HCT116 (cell line): Measurements from ENCODE around the gene OCEL1. TPM values are rescaled to one million over a fixed set of nuclear protein-coding genes. Genes with fewer than 3 reads are reported as not detected.

ENCODE experiments used
- ATAC-seq: fragments of 200-7000 bp; cut with Tn5 transposase; 2 replicates; pipeline ENCODE4 v1.9.1; 2020; ENCODE audit warnings: mild to moderate bottlenecking, moderate library complexity
- BruUV-seq: library from RNA; stranded (reverse); fragments of 400-500 nt; replicated peaks from 2 replicates; lab custom pipeline; 2021; lab: Mats Ljungman, UMichigan
- CTCF ChIA-PET: fragments of 300-600 bp; sonication (Branson Sonifier 250); formaldehyde crosslinking; loops from one replicate; lab custom pipeline; 2021; ENCODE audit warnings: antibody characterized with exemption; lab: Charles Lee
- POLR2A ChIA-PET: fragments of 300-600, 350-600 bp; sonication (Branson Sonifier 250); formaldehyde crosslinking; loops from one replicate; lab custom pipeline; 2021; ENCODE audit warnings: antibody characterized with exemption; lab: Charles Lee
- RAD21 ChIA-PET, 2 experiments: fragments of 300-600 bp; sonication (Branson Sonifier 250); formaldehyde crosslinking; loops; one replicate each; lab custom pipeline; 2023; ENCODE audit warnings: low total read pairs in 2 of 2; ENCODE audit not compliant: uncharacterized antibody in 2 of 2, unreplicated experiment in 2 of 2, low non-redundant PET in 1 of 2; lab: Charles Lee
- DNase-seq: peaks from one replicate; pipeline ENCODE4 v3.0.0-alpha.2; 2010; ENCODE audit warnings: low read depth, low spot score
- H2AFZ ChIP-seq: fragments of 200-600 bp; shearing (Covaris generic), sonication (generic); 2 replicates; pipeline ENCODE4 v1.6.1; 2017; ENCODE audit warnings: low read depth, mixed run types, mixed read lengths, antibody characterized with exemption, low read length; ENCODE audit not compliant: poor library complexity, severe bottlenecking
- H3K27ac ChIP-seq: 2 replicates; pipeline ENCODE4 v1.5.1; 2012; ENCODE audit warnings: low read depth, low read length
- H3K27me3 ChIP-seq: fragments of 200-600 bp; sonication (generic); 2 replicates; pipeline ENCODE4 v1.6.1; 2016; ENCODE audit warnings: mixed run types, low read length, mixed read lengths; ENCODE audit not compliant: insufficient read depth
- H3K36me3 ChIP-seq, 2 experiments: fragments of 200-500 bp in 1 of 2; fragments of 200-600 bp in 1 of 2; sonication (Bioruptor generic) in 1 of 2; sonication (generic) in 1 of 2; 2 replicates each; pipeline versions ENCODE4 v1.5.1 to v1.6.1; 2014 to 2016; ENCODE audit warnings: low read length in 2 of 2, inconsistent platforms in 1 of 2, mixed read lengths in 1 of 2, mixed run types in 1 of 2; ENCODE audit not compliant: insufficient read depth in 2 of 2, control insufficient read depth in 1 of 2
- H3K4me1 ChIP-seq, 2 experiments: fragments of 200-600 bp in 1 of 2; sonication (generic) in 1 of 2; 2 replicates each; pipeline versions ENCODE4 v1.5.1 to v1.6.1; 2012 to 2017; ENCODE audit warnings: low read length in 2 of 2, inconsistent platforms in 1 of 2, mild to moderate bottlenecking in 1 of 2, mixed read lengths in 1 of 2, mixed run types in 1 of 2, moderate library complexity in 1 of 2; ENCODE audit not compliant: insufficient read depth in 2 of 2, control insufficient read depth in 1 of 2
- H3K4me2 ChIP-seq: fragments of 200-600 bp; sonication (generic); 2 replicates; pipeline ENCODE4 v1.6.1; 2017; ENCODE audit warnings: mixed run types, low read length, mixed read lengths
- H3K4me3 ChIP-seq, 2 experiments: fragments of 200-600 bp in 1 of 2; sonication (generic) in 1 of 2; replicated peaks in 1 of 2; 2 replicates each; pipeline ENCODE4 v1.5.1; 2011 to 2016; ENCODE audit warnings: low read length in 2 of 2, control low read depth in 1 of 2, low read depth in 1 of 2, mild to moderate bottlenecking in 1 of 2, mixed read lengths in 1 of 2, mixed run types in 1 of 2
- H3K79me2 ChIP-seq: fragments of 200-600 bp; sonication (generic); 2 replicates; pipeline ENCODE4 v1.6.1; 2017; ENCODE audit warnings: mild to moderate bottlenecking, mixed run types, low read length, moderate library complexity, mixed read lengths; ENCODE audit not compliant: insufficient read depth
- H3K9ac ChIP-seq: fragments of 200-600 bp; sonication (generic); 2 replicates; pipeline ENCODE4 v1.6.1; 2016; ENCODE audit warnings: low read length, mixed read lengths
- H3K9me2 ChIP-seq: fragments of 200-600 bp; sonication (generic), shearing (Covaris generic); 2 replicates; pipeline ENCODE4 v1.6.1; 2017; ENCODE audit warnings: mixed run types, mild to moderate bottlenecking, moderate library complexity; ENCODE audit not compliant: insufficient read depth
- H3K9me3 ChIP-seq, 2 experiments: fragments of 200-500 bp in 1 of 2; fragments of 200-600 bp in 1 of 2; sonication (Bioruptor generic) in 1 of 2; sonication (generic) in 1 of 2; 2 replicates each; pipeline ENCODE4 v1.6.1; 2014 to 2017; ENCODE audit warnings: low read length in 2 of 2, mixed read lengths in 2 of 2, inconsistent platforms in 1 of 2, low read depth in 1 of 2, mild to moderate bottlenecking in 1 of 2, mixed run types in 1 of 2, moderate library complexity in 1 of 2; ENCODE audit not compliant: control insufficient read depth in 1 of 2, insufficient read depth in 1 of 2
- H4K20me1 ChIP-seq: fragments of 200-600 bp; sonication (generic), shearing (Covaris generic); 2 replicates; pipeline ENCODE4 v1.6.1; 2017; ENCODE audit warnings: mixed run types, mild to moderate bottlenecking, moderate library complexity; ENCODE audit not compliant: insufficient read depth
- ATF3 ChIP-seq: IDR thresholded peaks from 2 replicates; pipeline ENCODE4 v1.6.1; 2012
- CEBPB ChIP-seq: IDR thresholded peaks from 2 replicates; pipeline ENCODE4 v1.6.1; 2012; ENCODE audit warnings: low read depth
- EGR1 ChIP-seq: IDR thresholded peaks from 2 replicates; pipeline ENCODE4 v1.6.1; 2012; ENCODE audit warnings: low read depth
- ELF1 ChIP-seq: IDR thresholded peaks from 2 replicates; pipeline ENCODE4 v1.6.1; 2012; ENCODE audit warnings: low read depth, borderline replicate concordance
- FOSL1 ChIP-seq: IDR thresholded peaks from 2 replicates; pipeline ENCODE4 v1.6.1; 2012; ENCODE audit warnings: low read depth
- JUND ChIP-seq: IDR thresholded peaks from 2 replicates; pipeline ENCODE4 v1.6.1; 2012
- POLR2A ChIP-seq: IDR thresholded peaks from 2 replicates; pipeline ENCODE4 v1.7.0; 2011; ENCODE audit warnings: borderline replicate concordance; ENCODE audit not compliant: insufficient read depth, insufficient read length; ENCODE audit errors: extremely low read depth
- POLR2AphosphoS5 ChIP-seq: IDR thresholded peaks from 2 replicates; pipeline ENCODE4 v1.6.1; 2011; ENCODE audit warnings: mild to moderate bottlenecking, low read depth, low read length, moderate library complexity
- SIN3A ChIP-seq: IDR thresholded peaks from 2 replicates; pipeline ENCODE4 v1.6.1; 2012; ENCODE audit warnings: low read depth
- SRF ChIP-seq: IDR thresholded peaks from 2 replicates; pipeline ENCODE4 v1.6.1; 2012; ENCODE audit warnings: low read depth
- TCF7L2 ChIP-seq: IDR thresholded peaks from 2 replicates; pipeline ENCODE4 v1.7.0; 2011; ENCODE audit warnings: borderline replicate concordance, inconsistent platforms; ENCODE audit not compliant: insufficient read depth, insufficient read length; ENCODE audit errors: extremely low read depth
- YY1 ChIP-seq: IDR thresholded peaks from 2 replicates; pipeline ENCODE4 v1.6.1; 2011; ENCODE audit warnings: low read length, low read depth, moderate library complexity, mild to moderate bottlenecking; ENCODE audit not compliant: insufficient replicate concordance; ENCODE audit errors: extremely low read depth
- ZBTB33 ChIP-seq: IDR thresholded peaks from 2 replicates; pipeline ENCODE4 v1.6.1; 2011; ENCODE audit warnings: mild to moderate bottlenecking, low read length, moderate library complexity; ENCODE audit not compliant: insufficient replicate concordance; ENCODE audit errors: extremely low read depth
- ZFX ChIP-seq: fragments of 450-650 bp; IDR thresholded peaks from 2 replicates; pipeline ENCODE4 v1.6.1; 2017
- ZNF274 ChIP-seq: fragments of 200-500 bp; sonication (Bioruptor generic); IDR thresholded peaks from 2 replicates; pipeline ENCODE4 v1.6.1; 2014; ENCODE audit warnings: mild to moderate bottlenecking, low read depth, low read length, inconsistent platforms
- intact Hi-C: fragments of 100-400 bp; cut with micrococcal nuclease; formaldehyde crosslinking; loops from 2 replicates; pipeline ENCODE4 v1.10.0; 2022
- total RNA-seq: library from RNA; stranded (reverse); gene quantifications from one replicate; pipeline ENCODE4 v1.2.1, GENCODE V29; 2021; ENCODE audit not compliant: unreplicated experiment

OCEL1 gene
- total RNA-seq, 1 experiment from 2014 or later = 39.8 TPM

- Histone ChIP-seq H3K9me2 (no peaks in the 10 kb centered on the region), H3K9me3 (no peaks in the 10 kb centered on the region), H4K20me1 (no peaks in the 10 kb centered on the region)
- POLR2A ChIA-PET = no interaction called here
- TF ChIP-seq CEBPB (no peak), ATF3 (no peak), JUND (no peak), EGR1 (no peak), POLR2A (no peak)
- TF ChIP-seq, all 23 proteins: peak for 0
- intact Hi-C loops = no loop called here
- peaks cover 2 to 11% of the 10 kb centered on the region in 2 experiments; a peak in 3 of 4 replicates for H3K4me1 ChIP-seq
- no peaks in the 10 kb centered on the region for H3K36me3 ChIP-seq
- no TSS peak for BruUV-seq
- no peak overlapping the region for H3K4me2 ChIP-seq
- no peak overlapping the region for H2AFZ ChIP-seq
- no peaks in the 10 kb centered on the region for H3K79me2 ChIP-seq
- ChIA-PET CTCF (interaction anchor here (1.0 kb wide), 1 partner anchor 12 kb away, joined by 4 read pairs; the partner anchor contains the start of gene BABAM1), RAD21 (no interaction called here)
- no peak overlapping the region for H3K9ac ChIP-seq
- DNase-seq = no peak
- no peaks in the 10 kb centered on the region for H3K27me3 ChIP-seq
- H3K27ac ChIP-seq = no peak overlapping the region
- no peak overlapping the region for H3K4me3 ChIP-seq
- ATAC-seq = no peak
Measured at GRCh38 chr19:17254636-17255035, 28.6 kb downstream of the OCEL1 start.

GRCh38 chr19:17255150-17255621 lies 29.2 kb downstream of the OCEL1 start:
- H3K4me3 ChIP-seq = no peak overlapping the region
- no peaks in the 10 kb centered on the region for H3K9me2 ChIP-seq
- no peak overlapping the region for H3K9ac ChIP-seq
- H3K27me3 ChIP-seq = no peaks in the 10 kb centered on the region
- H4K20me1 ChIP-seq = no peaks in the 10 kb centered on the region
- no peak overlapping the region for H2AFZ ChIP-seq
- POLR2A ChIA-PET = no interaction called here
- no peak for TF ChIP-seq ZNF274
- no peak for TF ChIP-seq ZFX
- TF ChIP-seq FOSL1 = no peak
- TF ChIP-seq EGR1 = no peak
- TF ChIP-seq TCF7L2 = no peak
- TF ChIP-seq CEBPB = no peak
- TF ChIP-seq YY1 = no peak
- no peak for TF ChIP-seq SIN3A
- no peak for TF ChIP-seq ELF1
- no peak for TF ChIP-seq ZBTB33
- no peak for TF ChIP-seq SRF
- no peak for TF ChIP-seq POLR2AphosphoS5
- H3K9me3 ChIP-seq = no peaks in the 10 kb centered on the region
- no peak for ATAC-seq
- H3K27ac ChIP-seq = no peak overlapping the region
- H3K4me2 ChIP-seq = no peak overlapping the region
- RAD21 ChIA-PET = no interaction called here
- peaks cover 0 to 5% of the 10 kb centered on the region in 2 experiments; a peak in 1 of 4 replicates for H3K4me1 ChIP-seq
- no peak for DNase-seq
- no peaks in the 10 kb centered on the region for H3K79me2 ChIP-seq
- CTCF ChIA-PET = interaction anchor here (1.0 kb wide), 1 partner anchor 12 kb away, joined by 4 read pairs; the partner anchor contains the start of gene BABAM1
- no TSS peak for BruUV-seq
- no peaks in the 10 kb centered on the region for H3K36me3 ChIP-seq
- intact Hi-C loops = no loop called here
